Right atrium auricular region (tissue), 2 donors: ENCODE data around the gene DOK7. TPM values are rescaled to one million over a fixed set of nuclear protein-coding genes. Genes with fewer than 3 reads are reported as not detected.

Experiments used
- DNase-seq: peaks from one replicate; pipeline ENCODE4 v3.0.0-alpha.2; 2019; ENCODE audit warnings: low spot score
- H3K27ac ChIP-seq, 2 donors: fragments of 200-600 bp; sonication (generic); 1 replicate in 1 of 2; 2 replicates in 1 of 2; pipeline ENCODE4 v1.5.1; 2016 to 2019
- H3K27me3 ChIP-seq, 2 donors: fragments of 200-600 bp; sonication (generic); one replicate each; pipeline versions ENCODE4 v1.5.1 to v1.6.0; 2017 to 2019
- H3K36me3 ChIP-seq: fragments of 200-600 bp; sonication (generic); one replicate; pipeline ENCODE4 v1.5.1; 2016
- H3K4me1 ChIP-seq, 2 donors: fragments of 200-600 bp; sonication (generic); one replicate each; pipeline versions ENCODE4 v1.5.1 to v1.6.0; 2017 to 2019
- H3K4me3 ChIP-seq, 2 donors: fragments of 200-600 bp; sonication (generic); 1 replicate in 1 of 2; 2 replicates in 1 of 2; pipeline ENCODE4 v1.5.1; 2017 to 2019; ENCODE audit warnings: mild to moderate bottlenecking in 1 of 2, moderate library complexity in 1 of 2
- H3K9me3 ChIP-seq, 2 donors: fragments of 200-600 bp; sonication (generic); one replicate each; pipeline ENCODE4 v1.5.1; 2019
- total RNA-seq, 2 donors: library from RNA; depleted of rRNA; stranded (reverse); fragments of >200 nt; gene quantifications; one replicate each; pipeline ENCODE4 v1.1.0, GENCODE V29; 2016
- TF ChIP-seq, protein P1 (sequence below), 2 donors: fragments of 200-600 bp; sonication (generic); IDR thresholded peaks; one replicate each; pipeline ENCODE4 v1.5.1; 2019; ENCODE audit warnings: antibody characterized with exemption in 2 of 2

DOK7 gene
- total RNA-seq, 2 donors from 2014 or later = 31.0 to 68.9 TPM

- peak; percentile 78 for DNase-seq
- TF ChIP-seq, protein P1, sequence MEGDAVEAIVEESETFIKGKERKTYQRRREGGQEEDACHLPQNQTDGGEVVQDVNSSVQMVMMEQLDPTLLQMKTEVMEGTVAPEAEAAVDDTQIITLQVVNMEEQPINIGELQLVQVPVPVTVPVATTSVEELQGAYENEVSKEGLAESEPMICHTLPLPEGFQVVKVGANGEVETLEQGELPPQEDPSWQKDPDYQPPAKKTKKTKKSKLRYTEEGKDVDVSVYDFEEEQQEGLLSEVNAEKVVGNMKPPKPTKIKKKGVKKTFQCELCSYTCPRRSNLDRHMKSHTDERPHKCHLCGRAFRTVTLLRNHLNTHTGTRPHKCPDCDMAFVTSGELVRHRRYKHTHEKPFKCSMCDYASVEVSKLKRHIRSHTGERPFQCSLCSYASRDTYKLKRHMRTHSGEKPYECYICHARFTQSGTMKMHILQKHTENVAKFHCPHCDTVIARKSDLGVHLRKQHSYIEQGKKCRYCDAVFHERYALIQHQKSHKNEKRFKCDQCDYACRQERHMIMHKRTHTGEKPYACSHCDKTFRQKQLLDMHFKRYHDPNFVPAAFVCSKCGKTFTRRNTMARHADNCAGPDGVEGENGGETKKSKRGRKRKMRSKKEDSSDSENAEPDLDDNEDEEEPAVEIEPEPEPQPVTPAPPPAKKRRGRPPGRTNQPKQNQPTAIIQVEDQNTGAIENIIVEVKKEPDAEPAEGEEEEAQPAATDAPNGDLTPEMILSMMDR (IDR thresholded peaks at IDR 0.05) = peak; percentile 99 to 100
- H3K9me3 ChIP-seq = no peaks in the 10 kb centered on the region
- no peaks in the 10 kb centered on the region for H3K27me3 ChIP-seq
- H3K36me3 ChIP-seq = peaks cover 14% of the 10 kb centered on the region
- H3K4me1 ChIP-seq = peaks cover 0 to 53% of the 10 kb centered on the region in 2 donors
- H3K27ac ChIP-seq = peak overlapping the region; percentile 92 to 99
- no peak overlapping the region for H3K4me3 ChIP-seq
These were observed 17.5 kb downstream of the DOK7 start for GRCh38 chr4:3480528-3481112.

- TF ChIP-seq, protein P1 (IDR thresholded peaks at IDR 0.05) = no peak
- H3K36me3 ChIP-seq = peaks cover 14% of the 10 kb centered on the region
- H3K27ac ChIP-seq = peak overlapping the region; percentile 92 to 99
- no peak overlapping the region for H3K4me3 ChIP-seq
- no peaks in the 10 kb centered on the region for H3K27me3 ChIP-seq
- DNase-seq = no peak
- no peaks in the 10 kb centered on the region for H3K9me3 ChIP-seq
- H3K4me1 ChIP-seq = peaks cover 0 to 58% of the 10 kb centered on the region in 2 donors
These were observed 18.0 kb downstream of the DOK7 start for GRCh38 chr4:3481113-3481531.

DNA sequence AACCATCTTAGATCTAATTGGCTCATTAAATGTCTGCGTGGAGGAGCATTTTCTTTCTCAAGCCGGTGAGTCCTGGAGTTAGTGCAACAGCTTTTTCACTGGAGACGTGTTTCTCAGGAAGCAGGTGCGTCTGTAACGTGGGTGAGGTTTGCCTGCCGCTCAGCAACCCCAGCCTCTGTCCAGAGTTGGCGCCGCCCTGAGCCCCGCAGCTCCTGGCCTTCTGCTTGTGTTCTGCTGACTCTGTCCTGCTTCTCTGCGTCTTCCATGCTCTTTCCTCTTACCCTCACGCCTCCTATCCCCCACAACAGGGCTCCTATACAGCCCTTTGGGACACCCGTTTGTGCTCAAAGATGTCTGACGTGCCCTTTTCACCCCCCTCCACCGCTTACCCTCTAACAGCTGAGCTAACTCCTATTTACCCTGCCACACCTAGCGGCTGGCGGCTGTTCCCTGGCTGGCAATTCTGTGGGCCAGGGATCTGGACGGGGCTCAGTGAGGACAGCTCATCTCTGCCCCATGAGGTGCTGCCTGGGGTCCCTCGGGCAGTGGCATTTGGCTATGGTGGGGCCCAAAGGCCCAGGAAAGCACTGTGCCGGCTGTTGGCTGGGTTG lies 18.8 kb downstream of the DOK7 start:
- peak overlapping the region; percentile 92 to 99 for H3K27ac ChIP-seq
- TF ChIP-seq, protein P1 (IDR thresholded peaks at IDR 0.05) = no peak
- peaks cover 7% of the 10 kb centered on the region for H3K36me3 ChIP-seq
- no peaks in the 10 kb centered on the region for H3K27me3 ChIP-seq
- H3K9me3 ChIP-seq = no peaks in the 10 kb centered on the region
- DNase-seq = no peak
- H3K4me1 ChIP-seq = peaks cover 0 to 63% of the 10 kb centered on the region in 2 donors
- no peak overlapping the region for H3K4me3 ChIP-seq

DNA sequence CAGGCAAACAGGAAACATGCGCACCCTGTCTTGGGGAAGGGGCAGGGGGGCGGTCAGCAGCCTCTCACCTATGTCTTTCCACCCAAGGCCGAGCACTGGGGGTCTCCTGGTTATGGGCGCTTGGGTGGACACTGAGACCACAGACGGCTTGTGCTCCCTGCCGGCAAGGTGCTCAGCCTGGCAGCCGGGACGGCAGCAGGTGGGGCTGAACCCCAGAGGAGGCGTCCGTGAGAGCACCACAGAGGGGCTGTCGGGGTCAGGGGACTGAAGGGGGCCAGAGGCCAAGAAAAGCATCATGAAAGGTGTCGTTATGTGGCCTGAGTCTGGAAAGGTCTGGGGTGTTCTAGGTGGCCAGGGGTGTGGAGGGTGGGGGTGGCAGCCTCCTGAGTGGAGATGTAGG lies 19.6 kb downstream of the DOK7 start:
- Histone ChIP-seq H3K27me3 (no peaks in the 10 kb centered on the region), H3K4me3 (no peak overlapping the region), H3K4me1 (peaks cover 0 to 71% of the 10 kb centered on the region in 2 donors), H3K27ac (peak overlapping the region; percentile 92 to 99), H3K36me3 (no peaks in the 10 kb centered on the region), H3K9me3 (no peaks in the 10 kb centered on the region)
- TF ChIP-seq, protein P1 (IDR thresholded peaks at IDR 0.05) = no peak
- no peak for DNase-seq

GRCh38 chr4:3483471-3483921 lies 20.4 kb downstream of the DOK7 start:
- Histone ChIP-seq H3K4me1 (peaks cover 0 to 72% of the 10 kb centered on the region in 2 donors), H3K27me3 (no peaks in the 10 kb centered on the region), H3K9me3 (no peaks in the 10 kb centered on the region), H3K4me3 (no peak overlapping the region), H3K27ac (peak overlapping the region; percentile 92 to 99), H3K36me3 (no peaks in the 10 kb centered on the region)
- DNase-seq = peak; percentile 85
- TF ChIP-seq, protein P1 (IDR thresholded peaks at IDR 0.05) = no peak
